GM19463 (cell line): Measurements from ENCODE around the gene UBP1.
"Not testable (repeated sequence)": the region's sequence is repeated elsewhere in the genome, so short reads cannot be mapped to it uniquely, and the experiment has no call there.

Source experiments
- ATAC-seq: cut with Tn5 transposase; IDR thresholded peaks from one replicate; pipeline ENCODE4 v1.9.1; 2021; ENCODE audit warnings: mild to moderate bottlenecking, moderate library complexity; ENCODE audit not compliant: unreplicated experiment

Gene UBP1

DNA sequence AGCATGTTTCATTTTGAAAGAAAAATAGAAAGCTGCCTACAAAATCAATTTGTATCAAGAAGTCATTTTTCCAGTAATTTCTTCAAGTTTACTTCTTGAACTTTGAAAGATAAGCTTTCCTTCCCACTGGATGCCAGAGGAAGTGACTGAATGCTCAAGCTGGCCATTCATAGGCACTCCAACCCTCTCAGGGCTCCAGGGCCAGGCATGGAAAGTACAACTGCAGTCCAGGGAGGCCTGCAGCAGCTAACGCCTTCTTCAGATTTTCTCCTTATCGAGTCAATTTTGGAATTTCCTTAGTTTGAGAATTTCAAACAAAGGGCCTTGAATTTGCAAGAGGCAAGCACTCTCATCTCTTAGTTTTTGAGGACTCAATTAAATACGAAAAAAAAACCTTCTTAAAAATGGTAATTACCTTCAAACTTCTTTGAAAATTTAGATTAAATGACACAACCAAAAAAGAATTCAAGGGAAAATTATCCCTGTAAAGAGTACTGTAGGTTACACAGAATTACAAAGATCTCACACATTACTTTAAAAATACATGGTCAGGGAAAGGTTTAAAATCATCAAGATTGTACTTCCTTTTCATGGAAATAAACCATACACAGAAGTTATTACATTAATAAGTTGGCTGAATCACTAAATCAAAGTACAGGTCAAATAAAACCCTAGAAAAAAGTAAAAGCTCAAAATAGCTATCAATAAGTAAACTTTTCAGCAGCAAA, 2.5 kb downstream of the UBP1 start:
- ATAC-seq, result no peak

DNA sequence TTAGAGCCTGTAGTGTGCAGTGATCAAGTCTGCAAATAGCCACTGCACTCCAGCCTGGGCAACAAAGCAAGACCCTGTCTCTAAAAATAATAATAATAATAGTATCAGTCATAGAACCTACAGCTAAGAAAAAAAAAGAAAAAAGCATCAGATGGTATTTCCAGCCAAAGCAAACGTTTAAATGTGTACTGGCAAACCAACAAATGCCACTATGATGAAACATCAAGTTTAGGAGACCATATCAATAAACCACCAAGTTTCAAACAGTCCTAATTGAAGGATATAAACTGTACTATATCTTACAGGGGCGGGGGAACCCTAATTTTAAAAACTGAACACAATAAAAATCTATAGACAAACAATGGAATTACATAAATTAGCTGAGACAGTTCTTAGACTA, 6.4 kb downstream of the UBP1 start:
- ATAC-seq, result no peak

DNA sequence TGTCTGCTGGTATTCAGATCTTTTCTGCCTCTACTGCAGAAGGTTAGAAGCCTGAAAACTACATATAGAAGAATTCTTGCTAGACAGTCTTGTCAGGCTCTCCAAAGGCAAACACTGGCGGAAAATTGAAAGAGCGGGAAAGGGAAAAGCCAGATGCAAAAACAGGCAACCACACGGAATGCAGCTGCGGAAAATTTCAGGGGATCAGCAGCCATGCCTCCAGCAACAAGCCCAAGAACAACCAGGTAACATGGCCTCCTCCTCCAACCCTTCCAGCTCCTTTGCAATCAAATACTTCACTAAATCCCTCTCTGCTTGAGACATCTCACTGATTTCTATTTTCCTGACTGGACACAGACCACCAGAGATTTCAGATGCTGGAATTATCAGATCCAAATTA, 9.6 kb downstream of the UBP1 start:
- no peak for ATAC-seq

DNA sequence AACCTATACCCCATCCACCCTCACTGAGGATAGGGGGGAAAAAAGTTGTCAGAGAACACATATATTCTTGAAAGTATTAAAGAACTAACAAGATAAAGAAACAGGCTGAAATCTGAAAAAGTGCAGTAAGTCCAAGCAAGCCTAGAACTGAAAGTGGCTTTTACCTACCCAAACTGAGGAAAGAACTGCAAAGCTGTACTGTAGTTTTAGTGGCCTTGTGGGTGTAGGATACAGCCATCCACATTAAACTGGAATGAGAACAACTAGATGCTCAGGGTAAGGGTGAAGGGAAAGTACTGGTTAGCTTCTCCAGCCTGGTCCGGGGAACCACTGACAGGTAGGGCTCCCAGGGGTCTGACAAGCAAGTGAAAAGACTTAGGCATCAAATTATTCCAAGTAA, 10.1 kb downstream of the UBP1 start:
- ATAC-seq, result no peak

DNA sequence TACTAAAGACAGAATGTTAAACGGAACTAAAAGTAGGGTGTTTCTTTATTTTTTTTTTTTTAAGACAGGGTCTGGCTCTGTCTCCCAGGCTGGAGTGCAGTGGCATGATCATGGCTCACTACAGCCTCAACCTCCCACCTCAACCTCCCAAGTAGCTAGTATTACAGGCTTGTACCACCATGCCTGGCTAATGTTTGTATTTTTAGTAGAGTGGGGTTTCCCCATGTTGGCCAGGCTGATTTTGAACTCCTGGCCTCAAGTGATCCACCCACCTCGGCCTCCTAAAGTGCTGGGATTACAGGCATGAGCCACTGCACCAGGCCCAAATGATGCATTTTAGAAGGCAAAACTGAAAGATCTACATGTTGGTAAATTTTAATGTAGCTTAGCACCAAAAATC, 10.9 kb downstream of the UBP1 start:
- not testable (repeated sequence) for ATAC-seq

DNA sequence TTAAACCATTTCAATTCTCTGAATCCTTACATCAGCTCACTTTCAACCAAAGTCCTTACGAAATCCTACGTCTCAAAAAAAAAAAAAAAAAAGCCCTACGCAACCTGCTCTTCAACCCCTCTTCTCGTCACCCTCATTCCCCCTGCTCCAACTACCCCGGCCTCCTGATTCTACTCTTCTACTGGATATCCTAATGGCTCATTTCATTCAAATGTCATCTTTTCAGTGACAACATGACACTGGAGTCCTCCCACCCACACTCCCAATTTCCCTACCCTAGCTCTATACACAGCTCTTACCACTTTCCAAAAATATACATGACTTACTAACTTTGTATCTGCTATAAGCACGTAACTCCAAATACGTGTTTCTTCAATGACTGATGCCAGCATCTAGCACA, 11.5 kb downstream of the UBP1 start:
- no peak for ATAC-seq

DNA sequence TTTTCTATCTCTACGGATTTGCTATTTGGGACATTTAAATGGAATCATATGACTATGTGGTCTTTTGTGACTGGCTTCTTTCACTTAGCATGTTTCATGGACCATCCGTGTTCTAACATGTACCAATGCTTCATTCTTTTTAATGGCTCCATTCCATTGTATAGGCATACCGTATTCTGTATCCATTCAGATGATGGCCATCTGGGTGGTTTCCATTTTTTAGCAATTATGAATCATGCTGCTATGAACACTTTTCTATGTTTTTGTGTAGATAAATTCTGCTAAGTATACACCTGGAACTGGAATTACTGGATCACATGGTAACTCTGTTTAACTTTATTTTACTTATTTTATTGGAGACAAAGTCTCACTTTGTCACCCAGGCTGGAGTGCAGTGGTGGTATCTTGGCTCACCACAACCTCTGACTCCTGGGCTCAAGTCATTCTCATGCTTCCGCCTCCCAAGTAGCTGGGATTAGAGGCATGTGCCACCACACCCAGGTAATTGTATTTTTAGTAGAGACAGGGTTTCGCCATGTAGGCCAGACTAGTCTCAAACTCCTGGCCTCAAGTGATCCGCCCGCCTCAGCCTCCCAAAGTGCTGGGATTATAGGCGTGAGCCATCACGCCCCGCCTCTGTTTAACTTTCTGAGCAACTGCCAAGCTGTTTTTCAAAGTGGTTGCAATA, 13.4 kb downstream of the UBP1 start:
- ATAC-seq, result no peak

DNA sequence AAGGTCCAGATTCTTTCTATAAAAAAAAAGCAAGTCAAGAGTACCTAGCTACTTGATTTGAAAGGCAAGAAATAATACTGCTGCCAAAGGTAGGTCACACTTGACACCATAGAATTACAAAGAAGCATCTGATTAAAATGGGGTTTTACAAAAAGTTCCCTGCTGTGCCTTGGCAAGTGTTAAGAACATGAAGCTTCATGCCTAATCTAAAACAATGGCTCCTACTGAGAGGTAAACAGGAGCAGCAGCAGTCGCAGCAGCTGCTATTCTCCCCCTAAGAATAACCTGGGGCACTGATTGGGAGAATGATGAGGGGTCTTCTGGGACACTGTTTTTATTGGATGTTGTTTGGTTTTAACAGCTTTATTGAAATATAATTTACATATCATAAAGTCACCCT, 14.1 kb downstream of the UBP1 start:
- ATAC-seq, result no peak

DNA sequence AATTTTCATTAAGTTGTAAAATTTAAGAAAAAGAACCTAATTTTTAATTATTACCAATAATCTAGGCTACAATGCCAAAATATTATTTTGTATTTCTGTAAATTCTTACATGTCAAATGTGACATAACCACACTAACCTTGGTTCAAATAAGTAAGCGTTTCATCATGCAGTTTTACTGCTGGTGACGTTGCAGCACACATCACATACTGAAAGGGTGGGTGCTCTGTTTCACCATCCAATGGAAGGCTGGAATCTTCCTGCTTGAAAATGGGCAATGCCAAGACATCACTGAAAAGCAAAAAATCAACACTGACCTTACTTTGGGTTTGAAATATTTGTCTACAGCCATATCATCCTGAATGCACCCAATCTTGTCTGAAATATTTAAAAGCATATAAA, 14.8 kb downstream of the UBP1 start:
- ATAC-seq, result no peak

DNA sequence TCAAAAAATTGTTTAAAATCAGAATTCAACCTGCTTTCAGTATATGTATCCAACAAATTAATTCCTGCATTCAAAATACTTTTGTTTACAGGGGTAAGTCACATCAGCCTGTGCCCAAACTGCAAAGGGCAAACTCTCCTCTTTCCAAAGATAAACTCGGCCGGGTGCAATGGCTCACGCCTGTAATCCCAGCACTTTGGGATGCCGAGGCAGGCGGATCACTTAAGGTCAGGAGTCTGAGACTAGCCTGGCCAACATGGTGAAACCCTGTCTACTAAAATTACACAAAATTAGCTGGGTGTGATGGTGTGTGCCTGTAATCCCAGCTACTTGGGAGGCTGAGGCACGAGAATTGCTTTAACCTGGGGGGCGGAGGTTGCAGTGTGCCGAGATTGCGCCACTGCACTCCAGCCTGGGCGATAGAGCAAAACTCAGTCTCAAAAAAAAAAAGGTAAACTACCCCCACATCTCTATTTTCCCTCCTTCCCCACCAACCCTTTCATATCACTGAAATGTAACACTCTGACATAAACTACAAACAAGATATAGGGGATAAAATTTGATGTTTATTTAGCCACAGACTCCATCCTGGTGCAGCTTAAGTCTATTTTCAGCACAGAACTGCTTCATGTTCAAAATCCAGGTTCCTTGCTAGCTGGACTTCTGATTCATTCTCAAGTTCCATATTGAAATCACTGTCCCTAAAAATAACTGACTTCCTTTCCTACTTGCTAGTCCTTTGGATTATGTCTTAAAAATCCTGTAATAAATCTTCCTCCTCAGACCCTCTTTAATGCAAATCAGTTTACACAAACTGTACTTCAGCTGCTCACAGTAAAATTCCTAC, 15.4 kb downstream of the UBP1 start:
- no peak for ATAC-seq

DNA sequence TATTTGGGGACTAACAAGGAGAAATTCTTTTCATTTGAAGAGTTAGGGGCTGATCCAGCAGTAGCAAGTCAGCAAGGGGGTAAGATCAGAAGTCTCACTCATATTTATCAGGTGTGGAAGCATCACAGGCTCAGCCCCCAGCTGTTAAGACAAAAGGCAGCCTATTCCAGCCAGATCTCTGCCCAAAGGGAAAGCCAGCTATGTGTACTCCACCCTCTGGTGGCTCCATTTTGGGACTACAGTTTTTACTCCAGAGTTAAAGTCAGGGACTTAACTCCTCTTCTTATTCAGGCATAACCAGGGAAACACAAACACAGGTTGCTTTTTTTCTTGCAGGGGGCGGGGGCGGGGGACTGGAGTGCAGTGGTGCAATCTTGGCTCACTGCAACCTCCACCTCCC, 19.2 kb downstream of the UBP1 start:
- ATAC-seq, result no peak

DNA sequence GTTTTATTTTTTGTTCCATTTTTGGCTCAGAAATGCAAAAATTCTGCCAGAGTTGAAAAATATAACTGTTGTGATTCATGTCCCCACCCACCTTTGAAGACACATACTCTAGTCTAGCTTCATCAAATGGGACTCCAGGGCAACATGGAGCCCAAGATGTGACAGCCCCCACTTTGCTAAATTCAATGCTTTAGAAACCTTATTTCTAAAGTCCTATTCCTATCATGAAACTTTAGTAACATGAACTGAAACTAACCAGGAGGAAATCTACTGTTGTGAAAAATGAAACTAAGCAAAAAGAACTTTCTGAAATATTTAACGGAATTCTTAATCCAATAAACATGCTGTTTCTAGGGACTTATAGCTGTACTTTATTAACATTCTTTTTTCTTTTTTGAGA, 20.3 kb downstream of the UBP1 start:
- ATAC-seq, result no peak

DNA sequence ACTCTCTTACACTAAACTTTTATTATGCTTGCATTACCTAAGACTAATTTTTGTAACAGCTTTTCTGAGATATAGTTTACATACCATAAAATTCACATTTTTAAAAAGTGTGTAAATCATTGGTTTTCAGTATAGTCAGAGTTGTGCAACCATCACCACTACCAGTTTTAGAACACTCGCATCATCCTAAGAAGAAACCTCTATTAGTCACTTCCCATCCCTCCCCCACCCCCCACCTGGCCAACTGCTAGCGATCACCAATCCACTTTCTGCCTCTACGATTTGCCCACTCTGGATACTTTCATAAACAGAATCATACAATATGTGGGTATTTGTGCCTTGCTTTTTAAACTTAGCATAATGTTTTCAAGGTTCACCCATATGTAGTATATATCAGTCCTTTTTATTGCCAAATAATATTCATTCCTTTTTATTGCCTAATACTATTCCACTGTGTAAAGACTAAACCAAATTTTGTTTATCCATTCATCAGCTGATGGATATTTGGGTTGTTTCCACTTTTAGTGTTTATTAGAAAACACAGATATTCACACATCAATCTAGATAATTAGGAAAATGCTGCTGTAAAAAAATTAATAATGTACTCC, 23.0 kb downstream of the UBP1 start:
- no peak for ATAC-seq

DNA sequence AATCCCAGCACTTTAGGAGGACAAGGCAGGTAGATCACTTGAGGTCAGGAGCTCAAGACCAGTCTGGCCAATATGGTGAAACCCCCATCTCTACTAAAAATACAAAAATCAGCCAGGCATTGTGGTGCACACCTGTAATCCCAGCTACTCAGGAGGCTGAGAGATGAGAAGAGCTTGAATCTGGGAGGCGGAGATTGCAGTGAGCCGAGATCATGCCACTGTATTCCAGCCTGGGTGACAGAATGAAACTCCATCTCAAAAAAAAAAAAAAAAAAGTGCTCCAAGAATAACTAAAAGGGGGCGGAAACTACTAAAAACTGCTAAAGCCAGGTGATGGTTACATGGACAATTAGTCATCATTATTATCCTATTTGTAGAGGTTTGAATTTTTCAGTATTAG, 29.4 kb downstream of the UBP1 start:
- ATAC-seq, result not testable (repeated sequence)

DNA sequence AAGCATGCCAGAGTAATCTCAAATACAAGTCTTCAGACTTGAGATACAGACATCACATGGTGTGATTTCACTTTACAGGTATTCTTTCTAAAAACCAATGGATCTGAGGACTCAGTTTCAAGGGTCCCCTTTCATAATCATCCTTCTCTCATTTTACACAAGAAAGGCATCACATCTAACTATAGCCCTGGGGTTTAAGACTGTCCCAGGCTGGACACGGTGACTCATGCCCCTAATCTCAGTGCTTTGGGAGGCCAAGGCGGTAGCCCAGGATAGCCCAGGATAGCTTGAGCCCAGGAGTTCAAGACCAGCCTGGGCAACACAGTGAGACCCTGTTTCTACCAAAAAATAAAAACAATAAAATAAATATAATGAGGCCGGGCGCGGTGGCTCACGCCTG, 36.4 kb downstream of the UBP1 start:
- ATAC-seq, result no peak

DNA sequence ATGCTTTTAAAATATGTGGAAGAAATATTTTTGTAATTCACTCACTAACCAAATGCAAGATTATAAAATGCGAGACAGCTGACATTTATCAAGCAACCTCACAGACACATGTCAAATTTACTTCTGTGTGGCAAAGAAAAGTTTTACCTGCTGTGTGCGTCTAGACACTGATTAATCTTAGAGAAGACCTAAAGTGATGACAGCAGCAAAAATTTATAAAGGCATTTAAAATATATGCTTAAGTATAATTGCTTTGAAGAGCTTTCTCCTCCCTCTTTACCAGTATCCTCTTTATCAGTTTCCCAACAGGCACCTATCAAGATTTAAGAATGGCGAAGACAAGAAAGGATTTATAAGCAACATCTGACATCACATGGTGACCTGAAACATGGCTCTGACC, 37.3 kb downstream of the UBP1 start:
- ATAC-seq, result no peak

DNA sequence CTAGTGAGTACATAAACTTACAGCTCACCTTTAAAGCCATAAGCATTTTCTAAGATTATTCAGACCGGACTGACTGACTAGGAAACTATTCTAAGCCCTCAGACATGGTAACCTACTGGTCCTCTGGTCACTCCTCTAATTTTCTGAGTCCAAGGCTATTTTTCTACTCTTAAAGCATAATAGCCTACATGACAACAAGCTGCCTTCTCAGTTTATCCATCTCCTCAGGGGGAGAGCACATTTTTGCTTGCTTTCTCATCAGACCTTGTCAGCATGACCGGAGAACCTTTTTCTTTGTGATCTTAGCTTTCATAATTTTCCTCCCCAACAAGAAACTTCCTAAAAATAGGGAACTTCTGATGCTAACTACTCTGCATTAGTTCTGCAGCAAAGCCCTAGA, 38.4 kb downstream of the UBP1 start:
- no peak for ATAC-seq

DNA sequence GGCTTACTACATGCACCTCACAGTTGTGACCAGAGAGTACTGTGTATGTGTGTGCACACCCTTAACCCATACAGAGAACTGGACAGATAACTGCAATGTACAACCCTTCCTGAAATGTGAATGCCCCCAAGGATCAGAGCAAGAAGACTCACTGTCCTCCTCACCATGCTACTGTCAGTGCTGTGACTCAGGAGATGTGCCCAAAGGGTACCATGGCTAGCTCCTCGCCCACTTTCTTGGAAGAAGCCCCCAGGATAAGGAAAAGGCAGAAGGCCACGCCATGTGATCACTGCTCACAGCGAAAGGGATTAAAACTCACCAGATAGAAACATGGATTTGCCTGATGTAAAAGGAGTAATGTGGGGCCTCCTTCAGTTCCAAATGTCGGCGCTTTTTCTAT, 41.8 kb downstream of the UBP1 start:
- ATAC-seq, result no peak

DNA sequence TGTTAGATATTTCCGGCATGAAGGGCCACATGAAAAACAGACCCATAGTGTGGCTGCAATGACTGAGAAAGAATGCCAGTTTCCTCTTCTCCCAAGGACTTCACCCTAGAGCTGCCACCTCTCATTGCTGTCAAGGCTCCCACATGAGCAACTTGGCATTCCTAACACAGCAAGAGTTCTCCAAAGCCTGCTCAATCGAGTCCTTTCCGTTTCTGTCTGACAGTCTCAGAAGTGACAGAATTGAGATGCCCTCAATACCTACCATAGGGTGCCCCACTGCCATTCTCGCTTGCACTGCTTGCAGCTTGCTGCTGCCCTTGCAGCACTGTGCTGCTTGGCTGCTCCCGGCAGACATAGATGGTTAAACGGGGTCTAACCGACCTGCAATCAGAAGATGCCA, 44.3 kb downstream of the UBP1 start:
- no peak for ATAC-seq

DNA sequence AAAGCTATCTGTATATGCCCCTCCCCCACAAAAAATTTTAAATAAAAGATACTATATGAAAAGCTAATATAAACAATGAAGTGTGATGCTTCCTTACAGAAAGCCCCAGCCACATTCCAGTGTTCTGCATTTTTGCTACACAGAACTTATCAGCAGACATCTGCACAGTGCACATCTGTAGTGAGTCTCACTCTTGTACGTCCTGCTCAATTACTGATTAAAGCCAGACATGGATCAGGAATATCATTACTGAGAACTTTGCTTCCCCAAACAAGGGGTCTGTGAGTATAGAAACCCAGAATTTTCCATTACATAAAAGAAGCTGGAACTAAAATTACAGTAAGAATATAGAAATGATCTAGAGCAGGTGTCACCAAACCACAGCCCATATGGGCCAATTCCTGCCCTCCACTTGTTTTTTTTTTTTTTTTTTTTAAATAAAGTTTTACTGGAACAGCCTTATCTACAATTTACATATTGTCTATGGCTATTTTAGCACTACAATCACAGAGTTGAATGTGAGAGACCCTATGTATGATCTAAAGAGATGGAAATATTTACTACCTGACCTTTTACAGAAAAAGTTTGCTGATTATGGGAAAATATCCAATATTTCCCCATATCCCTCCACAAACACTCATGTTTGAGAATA, 45.7 kb downstream of the UBP1 start:
- ATAC-seq, result no peak

DNA sequence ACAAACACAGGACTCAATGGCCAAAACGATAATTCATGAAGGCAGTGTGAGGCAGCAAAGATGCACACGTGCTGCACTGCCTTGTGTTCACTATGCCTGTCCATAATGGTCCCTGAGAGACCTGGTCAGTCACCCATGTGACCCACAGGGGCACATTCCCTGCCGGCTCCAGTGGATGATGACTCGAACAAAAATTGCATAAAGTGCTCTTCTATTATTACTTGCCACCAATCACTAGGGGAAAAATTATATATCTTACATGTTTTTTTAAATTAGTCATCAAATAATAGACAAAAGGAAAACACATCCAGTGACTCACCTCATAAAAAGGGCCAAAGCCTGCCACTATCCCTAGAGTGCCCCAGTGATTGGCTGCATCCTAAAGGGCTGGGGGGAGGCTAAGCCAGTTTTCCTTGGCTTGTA, 47.5 kb downstream of the UBP1 start:
- ATAC-seq, result no peak
